Uterus (tissue), 2 donors: Measurements from ENCODE around the gene WASF2.

Experiments
- POLR2A ChIP-seq, 2 donors: fragments of 450-650 bp; IDR thresholded peaks; one replicate each; pipeline ENCODE4 v1.6.1; 2016; ENCODE audit warnings: antibody characterized with exemption in 2 of 2, mild to moderate bottlenecking in 1 of 2, moderate library complexity in 1 of 2
- TF ChIP-seq, protein P1 (sequence below), 4 experiments: fragments of 200-600 bp in 2 of 4; fragments of 450-650 bp in 2 of 4; sonication (generic) in 2 of 4; IDR thresholded peaks; one replicate each; pipeline ENCODE4 v1.5.1; 2016 to 2019; ENCODE audit warnings: antibody characterized with exemption in 4 of 4, mild to moderate bottlenecking in 2 of 4, moderate library complexity in 1 of 4

DNA sequence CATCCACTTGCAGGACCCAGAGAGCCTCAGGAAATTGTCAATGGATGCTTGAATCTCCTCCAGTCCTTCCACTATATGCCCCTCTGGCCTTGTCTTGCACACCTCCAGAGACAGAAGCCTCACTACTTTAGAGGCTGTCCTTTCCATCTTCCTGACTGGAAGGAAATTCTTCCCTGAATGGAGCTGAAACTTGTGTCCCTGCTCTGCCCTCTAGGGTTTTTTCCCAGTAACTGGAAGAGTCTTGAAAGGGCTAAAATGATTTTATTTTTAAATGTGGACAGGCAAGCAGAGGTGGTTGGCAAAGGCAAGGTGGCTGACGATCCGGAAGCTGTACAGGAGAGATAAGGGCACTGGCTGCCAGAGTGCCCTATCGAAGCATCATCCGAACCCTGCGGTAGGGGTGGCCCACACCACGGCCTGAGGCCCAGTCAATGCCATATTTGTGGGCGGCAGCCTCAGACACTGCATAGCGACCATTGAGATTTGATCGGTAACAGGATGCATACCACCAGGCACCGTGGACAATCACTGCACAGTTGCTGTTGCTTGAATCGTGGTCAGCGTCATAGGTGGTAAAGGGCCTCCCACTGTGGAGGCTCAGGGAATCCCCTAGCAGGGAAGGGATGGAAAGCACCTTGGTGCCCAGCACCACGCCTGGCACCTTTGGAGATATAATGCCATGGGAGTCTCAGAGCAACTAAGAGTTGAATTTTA is 120.9 kb downstream of the WASF2 start:
- TF ChIP-seq, protein P1, sequence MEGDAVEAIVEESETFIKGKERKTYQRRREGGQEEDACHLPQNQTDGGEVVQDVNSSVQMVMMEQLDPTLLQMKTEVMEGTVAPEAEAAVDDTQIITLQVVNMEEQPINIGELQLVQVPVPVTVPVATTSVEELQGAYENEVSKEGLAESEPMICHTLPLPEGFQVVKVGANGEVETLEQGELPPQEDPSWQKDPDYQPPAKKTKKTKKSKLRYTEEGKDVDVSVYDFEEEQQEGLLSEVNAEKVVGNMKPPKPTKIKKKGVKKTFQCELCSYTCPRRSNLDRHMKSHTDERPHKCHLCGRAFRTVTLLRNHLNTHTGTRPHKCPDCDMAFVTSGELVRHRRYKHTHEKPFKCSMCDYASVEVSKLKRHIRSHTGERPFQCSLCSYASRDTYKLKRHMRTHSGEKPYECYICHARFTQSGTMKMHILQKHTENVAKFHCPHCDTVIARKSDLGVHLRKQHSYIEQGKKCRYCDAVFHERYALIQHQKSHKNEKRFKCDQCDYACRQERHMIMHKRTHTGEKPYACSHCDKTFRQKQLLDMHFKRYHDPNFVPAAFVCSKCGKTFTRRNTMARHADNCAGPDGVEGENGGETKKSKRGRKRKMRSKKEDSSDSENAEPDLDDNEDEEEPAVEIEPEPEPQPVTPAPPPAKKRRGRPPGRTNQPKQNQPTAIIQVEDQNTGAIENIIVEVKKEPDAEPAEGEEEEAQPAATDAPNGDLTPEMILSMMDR (IDR thresholded peaks at IDR 0.05): no peak
- TF ChIP-seq POLR2A (IDR thresholded peaks at IDR 0.05): no peak
